Muscle layer of duodenum (tissue), 2 donors: ENCODE measurements around the gene ADCY7.

Experiments
- H3K27ac ChIP-seq: one replicate; pipeline ENCODE4 v1.7.0; 2013; ENCODE audit warnings: mild to moderate bottlenecking, low read length
- H3K27me3 ChIP-seq: one replicate; pipeline ENCODE4 v1.7.0; 2013; ENCODE audit warnings: low read depth, mild to moderate bottlenecking, control low read depth, low read length
- H3K36me3 ChIP-seq, 2 donors: one replicate each; pipeline ENCODE4 v1.7.0; 2013; ENCODE audit warnings: low read length in 2 of 2, control low read depth in 1 of 2, mild to moderate bottlenecking in 1 of 2; ENCODE audit not compliant: insufficient read depth in 2 of 2, control insufficient read depth in 1 of 2
- H3K4me1 ChIP-seq, 2 donors: one replicate each; pipeline ENCODE4 v1.7.0; 2013; ENCODE audit warnings: low read length in 2 of 2, mild to moderate bottlenecking in 2 of 2, control low read depth in 1 of 2, moderate library complexity in 1 of 2; ENCODE audit not compliant: insufficient read depth in 2 of 2, control insufficient read depth in 1 of 2
- H3K4me3 ChIP-seq, 2 donors: one replicate each; pipeline ENCODE4 v1.7.0; 2013; ENCODE audit warnings: low read length in 2 of 2, low read depth in 1 of 2, mild to moderate bottlenecking in 1 of 2
- H3K9me3 ChIP-seq, 2 donors: one replicate each; pipeline ENCODE4 v1.7.0; 2013; ENCODE audit warnings: low read length in 2 of 2, control low read depth in 1 of 2, mild to moderate bottlenecking in 1 of 2; ENCODE audit not compliant: control insufficient read depth in 1 of 2
- donor health status: healthy.

ADCY7 gene

GRCh38 chr16:50296807-50297206 is 30.5 kb downstream of the ADCY7 start:
- H3K27ac ChIP-seq = no peak overlapping the region
- H3K36me3 ChIP-seq = peaks cover 0 to 8% of the 10 kb centered on the region in 2 donors
- no peaks in the 10 kb centered on the region for H3K4me1 ChIP-seq
- no peaks in the 10 kb centered on the region for H3K9me3 ChIP-seq
- no peaks in the 10 kb centered on the region for H3K27me3 ChIP-seq
- H3K4me3 ChIP-seq = no peak overlapping the region

DNA sequence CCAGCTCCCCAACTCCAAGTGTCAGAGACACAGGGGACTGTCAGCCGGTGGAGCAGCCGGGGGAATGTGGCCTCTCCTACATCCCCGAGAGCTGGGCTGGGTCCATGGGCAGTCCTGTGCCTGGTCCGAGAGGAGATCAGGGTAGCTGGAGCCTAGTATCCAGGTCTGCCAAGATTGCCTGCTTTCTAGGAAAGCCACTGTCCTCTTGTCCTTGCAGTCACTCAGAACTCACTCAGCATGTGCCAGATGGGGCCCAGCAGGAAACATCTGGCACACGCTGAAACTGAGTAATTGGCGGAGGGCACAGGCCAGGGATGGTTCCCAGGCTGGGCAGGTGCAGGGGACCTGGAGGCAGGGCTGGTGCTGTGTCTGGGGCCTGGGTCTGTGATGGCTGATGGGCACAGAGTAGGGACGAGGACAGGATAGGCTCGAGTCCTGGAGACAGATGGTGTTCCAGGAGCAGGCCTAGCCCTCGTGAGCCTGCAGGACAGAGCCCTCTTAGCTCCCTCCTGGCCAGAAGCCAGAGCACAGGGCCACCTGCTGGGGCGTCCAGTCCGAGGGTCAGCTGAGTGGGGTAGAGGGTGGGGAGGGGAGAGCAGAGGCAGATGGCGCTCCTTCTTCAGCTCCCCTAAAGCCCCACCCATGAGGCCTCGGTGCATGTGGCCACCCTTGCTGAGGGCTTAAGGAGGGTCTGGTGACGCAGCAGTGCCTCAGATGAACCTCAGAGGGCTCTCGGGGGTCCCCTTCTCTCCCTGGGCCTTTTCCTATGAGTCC is 31.1 kb downstream of the ADCY7 start:
- no peaks in the 10 kb centered on the region for H3K4me1 ChIP-seq
- no peaks in the 10 kb centered on the region for H3K27me3 ChIP-seq
- H3K27ac ChIP-seq = no peak overlapping the region
- H3K36me3 ChIP-seq = peaks cover 0 to 8% of the 10 kb centered on the region in 2 donors
- no peaks in the 10 kb centered on the region for H3K9me3 ChIP-seq
- no peak overlapping the region for H3K4me3 ChIP-seq

DNA sequence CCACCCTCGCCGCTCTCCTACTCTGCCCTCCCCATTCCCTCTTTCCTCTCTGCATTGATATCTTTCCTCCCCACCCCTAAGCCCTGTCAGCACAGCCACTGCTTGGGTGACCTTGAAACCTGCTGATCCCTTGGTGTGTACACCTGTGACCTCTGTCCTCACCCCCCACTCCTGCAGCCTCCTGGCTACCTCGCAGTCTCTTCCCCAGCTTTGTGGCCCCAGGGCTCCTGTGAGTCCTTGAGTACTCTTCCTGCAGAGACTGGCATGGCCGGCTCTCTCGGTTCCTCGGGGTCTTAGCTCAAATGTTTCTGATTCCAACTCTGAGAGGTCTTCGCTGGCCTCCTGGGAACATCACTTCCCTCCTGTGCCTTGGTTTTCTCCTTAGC is 31.7 kb downstream of the ADCY7 start:
- no peak overlapping the region for H3K4me3 ChIP-seq
- H3K27me3 ChIP-seq = no peaks in the 10 kb centered on the region
- H3K36me3 ChIP-seq = peaks cover 0 to 8% of the 10 kb centered on the region in 2 donors
- no peaks in the 10 kb centered on the region for H3K4me1 ChIP-seq
- H3K9me3 ChIP-seq = no peaks in the 10 kb centered on the region
- H3K27ac ChIP-seq = no peak overlapping the region

- Histone ChIP-seq H3K9me3 (no peaks in the 10 kb centered on the region), H3K4me3 (no peak overlapping the region), H3K27me3 (no peaks in the 10 kb centered on the region), H3K36me3 (peaks cover 0 to 8% of the 10 kb centered on the region in 2 donors), H3K4me1 (no peaks in the 10 kb centered on the region), H3K27ac (no peak overlapping the region)
Measured at GRCh38 chr16:50298591-50299507, 32.5 kb downstream of the ADCY7 start.

DNA sequence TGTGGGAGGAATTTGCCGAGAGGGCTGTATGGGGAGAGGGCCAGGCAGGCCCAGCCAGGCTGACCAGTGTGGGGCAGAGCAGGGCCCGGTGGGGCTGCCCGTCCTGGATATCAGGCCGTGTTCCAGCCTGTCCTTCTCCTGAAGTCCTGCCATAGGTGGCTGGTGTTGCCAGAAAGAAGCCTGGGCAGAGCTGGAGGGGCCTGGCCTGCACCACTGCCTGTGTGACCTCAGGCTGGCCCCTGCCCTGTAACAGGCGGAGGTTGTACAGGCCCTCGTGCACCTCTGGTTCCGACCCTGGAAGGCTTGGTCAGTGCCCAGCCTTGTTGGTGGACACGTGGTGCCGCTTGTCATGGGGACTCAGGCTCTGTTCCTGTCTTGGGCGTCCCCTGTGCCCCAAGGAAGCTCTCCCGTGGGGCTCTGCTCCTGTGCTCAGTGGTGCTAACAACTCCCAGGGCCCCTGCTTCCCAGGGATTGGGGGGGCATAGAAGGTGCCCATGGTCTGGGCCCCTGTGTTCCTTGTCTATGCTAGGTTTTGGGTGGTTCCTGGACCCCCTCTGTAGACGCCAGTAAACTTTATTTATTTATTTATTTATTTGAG is 33.3 kb downstream of the ADCY7 start:
- peaks cover 0 to 8% of the 10 kb centered on the region in 2 donors for H3K36me3 ChIP-seq
- no peak overlapping the region for H3K4me3 ChIP-seq
- H3K27me3 ChIP-seq = no peaks in the 10 kb centered on the region

DNA sequence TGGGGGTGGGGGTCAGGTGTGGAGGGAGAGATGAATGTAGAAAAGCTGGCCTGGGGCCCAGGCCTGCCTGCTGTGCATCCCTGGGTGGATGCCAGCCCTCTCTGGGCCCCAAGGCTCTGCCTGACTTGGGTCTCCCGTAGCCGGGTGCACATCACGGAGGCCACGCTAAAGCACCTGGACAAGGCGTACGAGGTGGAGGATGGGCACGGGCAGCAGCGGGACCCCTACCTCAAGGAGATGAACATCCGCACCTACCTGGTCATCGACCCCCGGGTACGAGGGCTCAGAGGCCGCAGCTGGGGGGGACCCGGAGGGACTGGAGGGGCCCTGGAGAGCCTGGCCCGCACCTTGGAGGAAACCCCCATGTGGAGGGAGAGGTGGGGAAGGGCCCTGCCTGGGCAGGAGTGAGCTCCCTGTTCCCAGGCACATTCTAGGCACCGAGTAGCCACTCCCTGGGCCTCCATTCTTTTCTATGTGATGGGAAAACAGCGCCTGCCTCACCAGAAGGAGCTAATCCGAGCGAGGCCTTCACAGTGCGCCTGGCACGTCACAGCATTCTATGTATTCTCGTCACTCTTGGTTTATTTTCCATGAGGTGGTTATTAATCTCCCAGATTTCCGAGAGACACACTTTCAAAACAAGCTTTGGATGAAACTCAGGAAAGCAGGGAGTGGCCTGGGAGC is 34.7 kb downstream of the ADCY7 start:
- Histone ChIP-seq H3K27ac (no peak overlapping the region), H3K36me3 (peaks cover 0 to 14% of the 10 kb centered on the region in 2 donors), H3K4me3 (no peak overlapping the region), H3K4me1 (no peaks in the 10 kb centered on the region), H3K9me3 (no peaks in the 10 kb centered on the region), H3K27me3 (no peaks in the 10 kb centered on the region)

More for the DNA sequence above, 33.3 kb downstream of the ADCY7 start:
- no peaks in the 10 kb centered on the region for H3K4me1 ChIP-seq
- H3K27ac ChIP-seq = no peak overlapping the region
- H3K9me3 ChIP-seq = no peaks in the 10 kb centered on the region

DNA sequence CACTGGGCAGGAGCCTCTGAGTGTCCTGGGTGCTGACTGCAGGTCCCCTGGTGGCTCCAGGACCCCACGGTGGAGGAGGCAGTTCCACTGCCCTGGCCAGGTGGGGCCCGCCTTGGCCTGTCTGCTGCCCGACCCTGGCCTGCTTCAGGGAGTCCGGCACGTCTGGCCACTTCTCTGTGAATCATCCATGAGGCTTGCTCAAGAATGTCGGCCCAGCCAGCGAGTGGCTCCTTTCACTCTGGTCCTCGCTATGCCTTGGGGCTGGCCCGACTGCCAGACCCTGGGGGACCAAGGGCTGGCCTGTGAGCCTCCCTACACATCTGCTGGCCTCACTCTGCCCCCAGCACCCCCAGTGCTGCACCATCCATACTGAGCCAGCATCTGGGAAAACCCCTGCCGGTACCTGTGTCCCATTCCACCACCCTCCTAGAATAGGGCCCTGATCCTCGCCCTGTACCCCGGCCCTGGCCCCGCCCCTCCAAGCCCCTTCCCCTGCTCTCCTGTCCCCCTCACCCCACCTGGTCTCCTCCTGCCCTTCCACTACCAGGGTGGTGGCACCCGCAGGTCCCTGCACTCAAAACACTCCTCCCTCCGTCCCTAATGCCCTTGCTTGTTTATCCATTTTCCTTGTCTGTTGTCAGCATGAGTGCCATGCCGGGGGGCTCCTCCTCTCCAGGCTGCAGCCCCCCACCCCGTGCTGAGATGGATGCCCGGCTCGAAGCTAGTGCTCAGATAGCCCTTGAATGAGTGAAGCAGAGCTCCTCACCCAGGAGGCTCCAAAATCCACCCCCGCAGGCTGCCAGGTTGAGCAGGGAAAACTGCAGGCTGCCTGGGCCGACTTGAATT is 35.5 kb downstream of the ADCY7 start:
- H3K4me1 ChIP-seq = no peaks in the 10 kb centered on the region
- no peaks in the 10 kb centered on the region for H3K27me3 ChIP-seq
- no peak overlapping the region for H3K27ac ChIP-seq
- H3K4me3 ChIP-seq = no peak overlapping the region
- no peaks in the 10 kb centered on the region for H3K9me3 ChIP-seq
- peaks cover 0 to 14% of the 10 kb centered on the region in 2 donors for H3K36me3 ChIP-seq

- no peak overlapping the region for H3K27ac ChIP-seq
- peaks cover 0 to 14% of the 10 kb centered on the region in 2 donors for H3K36me3 ChIP-seq
- H3K9me3 ChIP-seq = no peaks in the 10 kb centered on the region
- no peaks in the 10 kb centered on the region for H3K27me3 ChIP-seq
- no peaks in the 10 kb centered on the region for H3K4me1 ChIP-seq
- no peak overlapping the region for H3K4me3 ChIP-seq
Measured at GRCh38 chr16:50302472-50303005, 36.2 kb downstream of the ADCY7 start.

- Histone ChIP-seq H3K4me1 (no peaks in the 10 kb centered on the region), H3K27me3 (no peaks in the 10 kb centered on the region), H3K9me3 (no peaks in the 10 kb centered on the region), H3K27ac (no peak overlapping the region), H3K4me3 (no peak overlapping the region), H3K36me3 (peaks cover 0 to 14% of the 10 kb centered on the region in 2 donors)
Measured at GRCh38 chr16:50303041-50303604, 36.8 kb downstream of the ADCY7 start.
